Right lobe of liver (tissue), 4 donors: ENCODE data around the gene KLK13.

Source experiments
- POLR2A ChIP-seq: fragments of 450-650 bp; IDR thresholded peaks from one replicate; pipeline ENCODE4 v1.6.1; 2017; ENCODE audit warnings: antibody characterized with exemption, mild to moderate bottlenecking
- TF ChIP-seq, protein P1 (sequence below), 4 donors: fragments of 200-600 bp in 3 of 4; fragments of 450-650 bp in 1 of 4; IDR thresholded peaks; one replicate each; pipeline versions ENCODE4 v1.5.1 to v1.8.0; 2016 to 2022; ENCODE audit warnings: antibody characterized with exemption in 4 of 4, mild to moderate bottlenecking in 2 of 4
- donor health status: DM: no; HTN: no; CAD: no.
- donor health status: DM: no; HTN: no; CAD: no.
- donor health status: DM: no; HTN: yes; CAD: no.

DNA sequence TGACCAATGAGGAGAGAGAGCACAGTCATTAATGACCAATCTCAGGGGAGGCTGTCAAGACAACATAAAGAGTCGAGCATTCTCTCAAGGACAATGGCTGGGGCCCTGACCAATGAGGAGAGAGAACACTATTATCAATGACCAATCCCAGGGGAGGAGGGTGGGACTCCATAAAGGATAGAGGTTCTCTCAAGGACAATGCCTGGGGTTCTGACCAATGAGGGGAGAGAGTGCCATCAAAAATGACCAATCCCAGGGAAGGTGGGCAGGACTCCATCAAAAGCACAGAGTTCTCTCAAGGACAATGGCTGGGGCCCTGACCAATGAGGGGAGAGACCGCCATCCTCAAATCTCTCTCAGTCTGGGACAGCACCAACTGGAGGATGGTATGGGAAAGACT, 35.2 kb downstream of the KLK13 start:
- no peak for TF ChIP-seq POLR2A
- TF ChIP-seq, protein P1, sequence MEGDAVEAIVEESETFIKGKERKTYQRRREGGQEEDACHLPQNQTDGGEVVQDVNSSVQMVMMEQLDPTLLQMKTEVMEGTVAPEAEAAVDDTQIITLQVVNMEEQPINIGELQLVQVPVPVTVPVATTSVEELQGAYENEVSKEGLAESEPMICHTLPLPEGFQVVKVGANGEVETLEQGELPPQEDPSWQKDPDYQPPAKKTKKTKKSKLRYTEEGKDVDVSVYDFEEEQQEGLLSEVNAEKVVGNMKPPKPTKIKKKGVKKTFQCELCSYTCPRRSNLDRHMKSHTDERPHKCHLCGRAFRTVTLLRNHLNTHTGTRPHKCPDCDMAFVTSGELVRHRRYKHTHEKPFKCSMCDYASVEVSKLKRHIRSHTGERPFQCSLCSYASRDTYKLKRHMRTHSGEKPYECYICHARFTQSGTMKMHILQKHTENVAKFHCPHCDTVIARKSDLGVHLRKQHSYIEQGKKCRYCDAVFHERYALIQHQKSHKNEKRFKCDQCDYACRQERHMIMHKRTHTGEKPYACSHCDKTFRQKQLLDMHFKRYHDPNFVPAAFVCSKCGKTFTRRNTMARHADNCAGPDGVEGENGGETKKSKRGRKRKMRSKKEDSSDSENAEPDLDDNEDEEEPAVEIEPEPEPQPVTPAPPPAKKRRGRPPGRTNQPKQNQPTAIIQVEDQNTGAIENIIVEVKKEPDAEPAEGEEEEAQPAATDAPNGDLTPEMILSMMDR (IDR thresholded peaks at IDR 0.05) = no peak
